GM12878 (cell line): ENCODE measurements around the gene ASB2. TPM values are rescaled to one million over a fixed set of nuclear protein-coding genes. Genes with fewer than 3 reads are reported as not detected.

Source experiments
- ATAC-seq: fragments of 200-7000 bp; cut with Tn5 transposase; 3 replicates; pipeline ENCODE4 v1.9.1; 2020; ENCODE audit warnings: mild to moderate bottlenecking, moderate library complexity
- BruUV-seq: library from RNA; stranded (reverse); fragments of 400-500 nt; replicated peaks from 2 replicates; lab custom pipeline; 2021; lab: Mats Ljungman, UMichigan
- CTCF ChIA-PET: fragments of 300-600 bp; sonication (Branson Sonifier 250); formaldehyde crosslinking; extraction: SDS; loops from one replicate; lab custom pipeline; 2021; ENCODE audit warnings: inconsistent platforms; lab: Yijun Ruan, JAX
- POLR2A ChIA-PET: fragments of 350-600 bp; formaldehyde crosslinking; extraction: SDS; loops from one replicate; lab custom pipeline; 2021; ENCODE audit warnings: inconsistent platforms; lab: Charles Lee
- RAD21 ChIA-PET: fragments of 300-600 bp; sonication (Branson Sonifier 250); formaldehyde crosslinking; loops from one replicate; lab custom pipeline; 2023; ENCODE audit warnings: antibody characterized with exemption; ENCODE audit not compliant: unreplicated experiment; lab: Charles Lee
- SMC1A ChIA-PET: fragments of 300-600 bp; sonication (Branson Sonifier 250); formaldehyde crosslinking; loops from one replicate; lab custom pipeline; 2023; ENCODE audit not compliant: unreplicated experiment, uncharacterized antibody; lab: Charles Lee
- DNase-seq: peaks from one replicate; pipeline ENCODE4 v3.0.0-alpha.2; 2011; ENCODE audit warnings: low read depth, low spot score
- FAIRE-seq: peaks from 3 replicates; lab custom pipeline; 2011; peaks lifted over from hg19 to GRCh38; lab: Jason Lieb, UNC
- H2AFZ ChIP-seq: 2 replicates; pipeline ENCODE4 v1.6.0; 2011; ENCODE audit warnings: low read depth, low read length, control low read depth; ENCODE audit not compliant: control insufficient read depth
- H3K27ac ChIP-seq: 2 replicates; pipeline ENCODE4 v1.5.1; 2011; ENCODE audit warnings: control low read depth; ENCODE audit not compliant: control insufficient read depth, insufficient read depth
- H3K27me3 ChIP-seq, 2 experiments: replicated peaks in 1 of 2; 2 replicates each; pipeline versions ENCODE4 v1.6.0 to v1.6.1; 2011; ENCODE audit warnings: low read length in 1 of 2; ENCODE audit not compliant: control insufficient read depth in 2 of 2, insufficient read depth in 2 of 2
- H3K36me3 ChIP-seq, 2 experiments: 2 replicates each; pipeline ENCODE4 v1.5.1; 2011; ENCODE audit warnings: low read length in 1 of 2; ENCODE audit not compliant: control insufficient read depth in 2 of 2, insufficient read depth in 2 of 2
- H3K4me1 ChIP-seq: 2 replicates; pipeline ENCODE4 v1.6.1; 2011; ENCODE audit warnings: mild to moderate bottlenecking, low read length, moderate library complexity, mixed read lengths; ENCODE audit not compliant: control insufficient read depth, insufficient read depth
- H3K4me2 ChIP-seq: 2 replicates; pipeline ENCODE4 v1.6.0; 2011; ENCODE audit warnings: control low read depth; ENCODE audit not compliant: control insufficient read depth, insufficient read depth
- H3K4me3 ChIP-seq: fragments of 200-600 bp; sonication (generic); 2 replicates; pipeline ENCODE4 v1.5.1; 2016
- H3K79me2 ChIP-seq: 2 replicates; pipeline ENCODE4 v1.6.0; 2011; ENCODE audit warnings: low read length; ENCODE audit not compliant: control insufficient read depth, insufficient read depth
- H3K9ac ChIP-seq: 2 replicates; pipeline ENCODE4 v1.8.0; 2011; ENCODE audit warnings: low read length, control low read depth, mixed read lengths; ENCODE audit not compliant: control insufficient read depth, insufficient read depth
- H3K9me3 ChIP-seq: replicated peaks from 3 replicates; pipeline ENCODE4 v1.5.1; 2011; ENCODE audit warnings: mild to moderate bottlenecking, low read length; ENCODE audit not compliant: control insufficient read depth, insufficient read depth
- H4K20me1 ChIP-seq: 2 replicates; pipeline ENCODE4 v1.6.0; 2011; ENCODE audit not compliant: control insufficient read depth, insufficient read depth
- BMI1 ChIP-seq: fragments of 450-650 bp; IDR thresholded peaks from 2 replicates; pipeline ENCODE4 v1.6.1; 2016; ENCODE audit warnings: mild to moderate bottlenecking, moderate library complexity, borderline replicate concordance
- FOXK2 ChIP-seq: fragments of 450-650 bp; IDR thresholded peaks from 2 replicates; pipeline ENCODE4 v1.6.1; 2017; ENCODE audit warnings: mild to moderate bottlenecking, moderate library complexity
- JUNB ChIP-seq: IDR thresholded peaks from 2 replicates; pipeline ENCODE4 v1.6.1; 2016; ENCODE audit warnings: antibody characterized with exemption, mild to moderate bottlenecking
- MEF2A ChIP-seq: IDR thresholded peaks from 2 replicates; pipeline ENCODE4 v1.6.1; 2011; ENCODE audit warnings: low read depth, mild to moderate bottlenecking, low read length, moderate library complexity; ENCODE audit not compliant: insufficient read depth
- NKRF ChIP-seq: fragments of 450-650 bp; conservative IDR thresholded peaks from 2 replicates; pipeline ENCODE4 v1.6.1; 2017; ENCODE audit warnings: mild to moderate bottlenecking, moderate library complexity
- PKNOX1 ChIP-seq: fragments of 450-650 bp; IDR thresholded peaks from 2 replicates; pipeline ENCODE4 v1.6.1; 2016; ENCODE audit warnings: mild to moderate bottlenecking
- RBBP5 ChIP-seq: fragments of 200-600 bp; sonication (generic); conservative IDR thresholded peaks from 2 replicates; pipeline ENCODE4 v1.6.1; 2016
- RCOR1 ChIP-seq: conservative IDR thresholded peaks from 2 replicates; pipeline ENCODE4 v1.6.1; 2012; ENCODE audit warnings: low read depth, low read length, improper control_type of control experiment
- REST ChIP-seq: IDR thresholded peaks from 2 replicates; pipeline ENCODE4 v1.6.1; 2012; ENCODE audit warnings: mild to moderate bottlenecking, low read depth, low read length
- SMAD1 ChIP-seq: fragments of 450-650 bp; IDR thresholded peaks from 2 replicates; pipeline ENCODE4 v1.6.1; 2018; ENCODE audit warnings: mild to moderate bottlenecking, low read depth; ENCODE audit not compliant: partially characterized antibody
- SPI1 ChIP-seq: IDR thresholded peaks from 2 replicates; pipeline ENCODE4 v1.6.1; 2011; ENCODE audit warnings: low read depth, mild to moderate bottlenecking, low read length, moderate library complexity, borderline replicate concordance; ENCODE audit not compliant: insufficient read depth
- USF1 ChIP-seq: IDR thresholded peaks from 2 replicates; pipeline ENCODE4 v1.6.1; 2011; ENCODE audit warnings: borderline replicate concordance, low read depth, mild to moderate bottlenecking, moderate library complexity, mixed read lengths, low read length; ENCODE audit not compliant: insufficient read depth; ENCODE audit errors: extremely low read length
- ZNF24 ChIP-seq: fragments of 450-650 bp; IDR thresholded peaks from 2 replicates; pipeline ENCODE4 v1.6.1; 2017; ENCODE audit warnings: antibody characterized with exemption, mild to moderate bottlenecking
- WGBS: methylation state at CpG from one replicate; pipeline ENCODE4 v1.1.6; 2016; ENCODE audit warnings: low lambda C conversion rate; ENCODE audit not compliant: insufficient replicate concordance, insufficient coverage; ENCODE audit errors: missing lambda C conversion rate; 5-methylcytosine and 5-hydroxymethylcytosine counted together
- in situ Hi-C: fragments of 300-500 bp; cut with MboI; formaldehyde crosslinking; loops from 9 replicates; pipeline ENCODE4 v1.14.3; 2018; ENCODE audit warnings: mixed read lengths
- intact Hi-C: fragments of 100-400 bp; cut with micrococcal nuclease; formaldehyde crosslinking; loops from one replicate; pipeline ENCODE4 v1.14.2; 2022; ENCODE audit not compliant: unreplicated experiment
- polyA plus RNA-seq, 11 experiments: library from polyadenylated mRNA; depleted of rRNA in 4 of 11; unstranded in 6 of 11; stranded (reverse) in 5 of 11; fragments of >200 nt; fragmentation: Nextera tagmentation in 4 of 11; fragmentation: Illumina TruSeq in 1 of 11; extraction: Ambion mirVana in 4 of 11; extraction: Trizol in 1 of 11; gene quantifications; 1 replicate in 1 of 11; 2 replicates in 10 of 11; pipeline versions ENCODE4 v1.2.1 to v1.2.3, GENCODE V29; 2011 to 2016; ENCODE audit warnings: inconsistent platforms in 2 of 11, missing spikeins in 2 of 11, low read depth in 1 of 11
- total RNA-seq, 4 experiments: library from RNA; depleted of rRNA in 3 of 4; stranded (reverse); fragments of >200 nt in 3 of 4; fragmentation: Illumina TruSeq in 1 of 4; extraction: Trizol in 1 of 4; gene quantifications; 2 replicates each; pipeline versions ENCODE4 v1.2.1 to v1.2.3, GENCODE V29; 2013 to 2021

ASB2 gene
- total and polyA plus RNA-seq, 10 of the 15 experiments (the other 5 are each of a cell fraction or from before 2014, with no cell fraction given): 3.0 to 54.8 (median 33.5) TPM

GRCh38 chr14:93959239-93960107 lies 16.9 kb downstream of the ASB2 start:
- WGBS: 18% methylated on average over 20 of the region's 23 CpGs
- Histone ChIP-seq H3K27me3 (no peaks in the 10 kb centered on the region), H3K9me3 (no peaks in the 10 kb centered on the region), H3K36me3 (no peaks in the 10 kb centered on the region), H3K9ac (peak overlapping the region; percentile 64), H3K4me1 (peaks cover 95% of the 10 kb centered on the region), H3K4me2 (peak overlapping the region; percentile 78), H3K4me3 (peak overlapping the region; percentile 11; the same call in 1 of the 2 replicates), H4K20me1 (no peaks in the 10 kb centered on the region), H2AFZ (no peak overlapping the region; the same call in 1 of the 2 replicates), H3K79me2 (no peaks in the 10 kb centered on the region; the same call in 1 of the 2 replicates), H3K27ac (peak overlapping the region; percentile 90)
- ChIA-PET CTCF (interaction anchor here (0.9 to 6.6 kb wide), 9 partner anchors 9 to 173 kb away, joined by 3 to 73 read pairs (median 10); partner anchors contain the start of gene ASB2), SMC1A (interaction anchor here (1.1 to 19.5 kb wide), 6 partner anchors 13 to 41 kb away, joined by 3 to 409 read pairs (median 24); partner anchors contain the start of gene ASB2), POLR2A (interaction anchor here (0.8 to 7.8 kb wide), 12 partner anchors 10 to 52 kb away, joined by 3 to 128 read pairs (median 6); partner anchors contain the start of gene ASB2), RAD21 (interaction anchor here (0.6 to 15.3 kb wide), 9 partner anchors 16 to 739 kb away, joined by 3 to 324 read pairs (median 5); partner anchors contain the start of gene ASB2)
- intact Hi-C loops: loop anchor here (1.0 to 5.0 kb wide), 5 partner anchors 8 to 43 kb away; partner anchors contain the start of gene ASB2
- in situ Hi-C loops: loop anchor here (25.0 kb wide), 2 partner anchors 1197 to 1703 kb away; no protein-coding TSS in a partner anchor
- peak; percentile 82 for ATAC-seq
- FAIRE-seq: peak; percentile 89
- BruUV-seq: no TSS peak
- DNase-seq: peak; percentile 90
- TF ChIP-seq PKNOX1 (peak; percentile 56), JUNB (peak; percentile 97), SMAD1 (peak; percentile 33), SPI1 (peak; percentile 62; the same call in 1 of the 2 replicates), MEF2A (peak; percentile 92), ZNF24 (peak; percentile 54; the same call in 1 of the 2 replicates), RBBP5 (no peak), BMI1 (peak; percentile 76; the same call in 1 of the 2 replicates), NKRF (peak; percentile 22; the same call in 1 of the 2 replicates), FOXK2 (no peak), REST (peak; percentile 57; the same call in 1 of the 2 replicates), USF1 (peak; percentile 60), RCOR1 (0 out of 2 replicates have a peak, but pooled peaks have one; percentile 43)
